WTC11 (cell line): ENCODE data around the gene UBASH3B. TPM values are rescaled to one million over a fixed set of nuclear protein-coding genes. Genes with fewer than 3 reads are reported as not detected.

ENCODE experiments used
- ATAC-seq: fragments of 200-7000 bp; cut with Tn5 transposase; 2 replicates; pipeline ENCODE4 v1.10.0; 2021; ENCODE audit warnings: mild to moderate bottlenecking, moderate library complexity
- CTCF ChIA-PET: fragments of 300-600 bp; sonication (Branson Sonifier 250); formaldehyde crosslinking; loops from one replicate; lab custom pipeline; 2021; ENCODE audit warnings: antibody characterized with exemption; lab: Charles Lee
- POLR2A ChIA-PET: fragments of 350-600 bp; sonication (Branson Sonifier 250); formaldehyde crosslinking; loops from one replicate; lab custom pipeline; 2021; ENCODE audit warnings: antibody characterized with exemption; lab: Charles Lee
- DNase-seq: peaks from one replicate; pipeline ENCODE4 v3.0.0; 2021; ENCODE audit warnings: low spot score
- H3K27ac Mint-ChIP-seq: 2 replicates; pipeline ENCODE4 v1.8.0; 2021; ENCODE audit warnings: mixed read lengths
- H3K27me3 Mint-ChIP-seq: 2 replicates; pipeline ENCODE4 v1.8.0; 2021; ENCODE audit warnings: low read depth, mild to moderate bottlenecking, moderate library complexity, mixed read lengths
- H3K36me3 Mint-ChIP-seq: 2 replicates; pipeline ENCODE4 v1.8.0; 2021; ENCODE audit warnings: mixed read lengths
- H3K4me1 Mint-ChIP-seq: 2 replicates; pipeline ENCODE4 v1.8.0; 2022; ENCODE audit warnings: mixed read lengths
- H3K4me3 Mint-ChIP-seq: 2 replicates; pipeline ENCODE4 v1.8.0; 2021; ENCODE audit warnings: mild to moderate bottlenecking, moderate library complexity, mixed read lengths
- H3K9me3 Mint-ChIP-seq: 2 replicates; pipeline ENCODE4 v1.8.0; 2021; ENCODE audit warnings: mixed read lengths
- AR ChIP-seq: fragments of 250-450 bp; sonication (Bioruptor Pico); IDR thresholded peaks from 2 replicates; pipeline ENCODE4 v1.9.0; 2021; ENCODE audit warnings: mild to moderate bottlenecking
- ATF2 ChIP-seq: sonication (generic); formaldehyde crosslinking; IDR thresholded peaks from 2 replicates; pipeline ENCODE4 v1.8.1; 2022; ENCODE audit warnings: low read depth, missing genetic modification reagents, borderline replicate concordance
- ATF6 ChIP-seq: sonication (generic); formaldehyde crosslinking; IDR thresholded peaks from 2 replicates; pipeline ENCODE4 v1.8.1; 2023; ENCODE audit warnings: mild to moderate bottlenecking, missing genetic modification reagents
- CREB1 ChIP-seq: sonication (generic); formaldehyde crosslinking; IDR thresholded peaks from 2 replicates; pipeline ENCODE4 v1.8.0; 2023; ENCODE audit warnings: mild to moderate bottlenecking, missing genetic modification reagents
- ETV6 ChIP-seq: sonication (generic); formaldehyde crosslinking; IDR thresholded peaks from 2 replicates; pipeline ENCODE4 v1.8.1; 2022; ENCODE audit warnings: mild to moderate bottlenecking, missing genetic modification reagents
- MLX ChIP-seq: sonication (generic); formaldehyde crosslinking; IDR thresholded peaks from 2 replicates; pipeline ENCODE4 v1.8.1; 2023; ENCODE audit warnings: mild to moderate bottlenecking, missing genetic modification reagents, moderate library complexity
- MXD4 ChIP-seq: fragments of 250-450 bp; sonication (Bioruptor Pico); IDR thresholded peaks from 2 replicates; pipeline ENCODE4 v1.8.0; 2021; ENCODE audit warnings: mild to moderate bottlenecking, moderate library complexity, borderline replicate concordance
- MYBL2 ChIP-seq: sonication (generic); formaldehyde crosslinking; IDR thresholded peaks from 2 replicates; pipeline ENCODE4 v1.8.1; 2023; ENCODE audit warnings: mild to moderate bottlenecking, moderate library complexity, missing genetic modification reagents
- NR1H2 ChIP-seq: sonication (generic); formaldehyde crosslinking; IDR thresholded peaks from 2 replicates; pipeline ENCODE4 v1.9.0; 2021; ENCODE audit warnings: mild to moderate bottlenecking, moderate library complexity, missing genetic modification reagents
- NR3C1 ChIP-seq: sonication (generic); formaldehyde crosslinking; conservative IDR thresholded peaks from 2 replicates; pipeline ENCODE4 v1.8.1; 2023; ENCODE audit warnings: low read depth, mild to moderate bottlenecking, missing genetic modification reagents
- RELA ChIP-seq: sonication (generic); formaldehyde crosslinking; IDR thresholded peaks from 2 replicates; pipeline ENCODE4 v1.8.1; 2022; ENCODE audit warnings: missing genetic modification reagents, mild to moderate bottlenecking, borderline replicate concordance
- STAT6 ChIP-seq: sonication (generic); formaldehyde crosslinking; conservative IDR thresholded peaks from 2 replicates; pipeline ENCODE4 v1.8.1; 2023; ENCODE audit warnings: mild to moderate bottlenecking, low read depth, missing genetic modification reagents, moderate library complexity
- ZBTB43 ChIP-seq: sonication (generic); formaldehyde crosslinking; IDR thresholded peaks from 2 replicates; pipeline ENCODE4 v1.8.1; 2023; ENCODE audit warnings: mild to moderate bottlenecking, missing genetic modification reagents
- total RNA-seq: library from RNA; stranded (reverse); gene quantifications from 3 replicates; pipeline ENCODE4 v1.2.3, GENCODE V29; 2021

The UBASH3B gene
- total RNA-seq, 1 experiment from 2014 or later: 21.1 TPM

- no peak for TF ChIP-seq ATF2
- TF ChIP-seq NR1H2 (CRISPR knock-in tag): no peak
- TF ChIP-seq RELA (CRISPR knock-in tag): no peak
These were observed 68.1 kb downstream of the UBASH3B start (continued) for GRCh38 chr11:122723576-122723975.

GRCh38 chr11:122724520-122724919 is 69.0 kb downstream of the UBASH3B start:
- Mint-ChIP-seq H3K4me3 (no peak overlapping the region), H3K9me3 (no peaks in the 10 kb centered on the region), H3K4me1 (peaks cover 35% of the 10 kb centered on the region), H3K36me3 (no peaks in the 10 kb centered on the region), H3K27me3 (no peaks in the 10 kb centered on the region), H3K27ac (peak overlapping the region; percentile 8; the same call in 1 of the 2 replicates)
- TF ChIP-seq NR3C1 (CRISPR knock-in tag) (no peak), ETV6 (CRISPR knock-in tag) (no peak), STAT6 (CRISPR knock-in tag) (no peak), MLX (no peak), AR (no peak), ZBTB43 (CRISPR knock-in tag) (no peak), CREB1 (no peak), MXD4 (CRISPR knock-in tag) (no peak)
- ChIA-PET CTCF (no interaction called here), POLR2A (interaction anchor here (0.7 kb wide), 1 partner anchor 11 kb away, joined by 3 read pairs; no protein-coding TSS in a partner anchor)
- ATAC-seq (peak; percentile 66), DNase-seq (no peak)

GRCh38 chr11:122726028-122726427 is 70.5 kb downstream of the UBASH3B start:
- no peak for DNase-seq
- POLR2A ChIA-PET: interaction anchor here (1.2 kb wide), 1 partner anchor 17 kb away, joined by 3 read pairs; no protein-coding TSS in a partner anchor
- no peaks in the 10 kb centered on the region for H3K36me3 Mint-ChIP-seq
- no peak overlapping the region for H3K4me3 Mint-ChIP-seq
- no peak for ATAC-seq
- no peaks in the 10 kb centered on the region for H3K9me3 Mint-ChIP-seq
- H3K4me1 Mint-ChIP-seq: peaks cover 29% of the 10 kb centered on the region
- no peak for TF ChIP-seq MYBL2 (CRISPR knock-in tag)
- TF ChIP-seq ATF6: no peak
- TF ChIP-seq, all 79 proteins: peak for 0
- CTCF ChIA-PET: interaction anchor here (0.7 to 1.6 kb wide), 2 partner anchors 29 to 843 kb away, joined by 3 to 6 read pairs; no protein-coding TSS in a partner anchor
- Mint-ChIP-seq H3K27ac (no peak overlapping the region), H3K27me3 (no peaks in the 10 kb centered on the region)
